CD4-positive, alpha-beta memory T cell (primary cell): ENCODE data around the gene DSC2. TPM values are rescaled to one million over a fixed set of nuclear protein-coding genes. Genes with fewer than 3 reads are reported as not detected.

Experiments
- CTCF ChIA-PET: fragments of 350-600 bp; sonication (Branson Sonifier 250); formaldehyde crosslinking; loops from one replicate; lab custom pipeline; 2021; ENCODE audit warnings: inconsistent platforms; ENCODE audit not compliant: partially characterized antibody; lab: Charles Lee
- POLR2A ChIA-PET: fragments of 350-600 bp; sonication (Branson Sonifier 250); formaldehyde crosslinking; loops from one replicate; lab custom pipeline; 2021; ENCODE audit not compliant: partially characterized antibody; lab: Charles Lee
- DNase-seq, 5 donors: peaks; one replicate each; pipeline versions ENCODE4 v3.0.0 to v3.0.0-alpha.2; 2020 to 2022; ENCODE audit warnings: mixed read lengths in 1 of 5
- H3K27ac ChIP-seq: one replicate; pipeline ENCODE4 v1.7.0; 2013; ENCODE audit warnings: low read depth, low read length
- H3K27me3 ChIP-seq: 2 replicates; pipeline ENCODE4 v1.7.0; 2013; ENCODE audit warnings: mild to moderate bottlenecking, low read length, moderate library complexity; ENCODE audit not compliant: insufficient read depth
- H3K36me3 ChIP-seq: 2 replicates; pipeline ENCODE4 v1.7.0; 2013; ENCODE audit warnings: mild to moderate bottlenecking, low read length, moderate library complexity; ENCODE audit not compliant: insufficient read depth
- H3K4me1 ChIP-seq: 2 replicates; pipeline ENCODE4 v1.7.0; 2013; ENCODE audit warnings: mild to moderate bottlenecking, low read length, moderate library complexity; ENCODE audit not compliant: insufficient read depth
- H3K4me3 ChIP-seq, 2 donors: one replicate each; pipeline ENCODE4 v1.7.0; 2013; ENCODE audit warnings: low read length in 2 of 2, mild to moderate bottlenecking in 1 of 2
- H3K9me3 ChIP-seq, 2 donors: one replicate each; pipeline ENCODE4 v1.7.0; 2013; ENCODE audit warnings: low read length in 2 of 2, control low read depth in 1 of 2; ENCODE audit not compliant: control insufficient read depth in 1 of 2
- H3K27ac Mint-ChIP-seq, 7 donors: one replicate each; pipeline ENCODE4 v1.8.0; 2020 to 2021; ENCODE audit warnings: mixed read lengths in 7 of 7, mild to moderate bottlenecking in 6 of 7, inconsistent platforms in 3 of 7, moderate library complexity in 3 of 7
- H3K27me3 Mint-ChIP-seq, 2 donors: one replicate each; pipeline ENCODE4 v1.8.0; 2020 to 2021; ENCODE audit warnings: mixed read lengths in 2 of 2
- H3K36me3 Mint-ChIP-seq, 2 donors: one replicate each; pipeline ENCODE4 v1.8.0; 2020 to 2021; ENCODE audit warnings: mixed read lengths in 2 of 2, inconsistent platforms in 1 of 2, mild to moderate bottlenecking in 1 of 2
- H3K4me1 Mint-ChIP-seq, 4 donors: one replicate each; pipeline ENCODE4 v1.8.0; 2020 to 2021; ENCODE audit warnings: mixed read lengths in 4 of 4, mild to moderate bottlenecking in 1 of 4
- H3K4me3 Mint-ChIP-seq, 8 donors: one replicate each; pipeline ENCODE4 v1.8.0; 2020 to 2021; ENCODE audit warnings: mixed read lengths in 8 of 8, mild to moderate bottlenecking in 7 of 8, moderate library complexity in 6 of 8, inconsistent platforms in 3 of 8
- H3K9me3 Mint-ChIP-seq, 8 donors: one replicate each; pipeline ENCODE4 v1.8.0; 2020 to 2021; ENCODE audit warnings: mixed read lengths in 8 of 8, mild to moderate bottlenecking in 5 of 8, inconsistent platforms in 3 of 8, moderate library complexity in 1 of 8
- intact Hi-C: fragments of 100-400 bp; cut with micrococcal nuclease; formaldehyde crosslinking; loops from one replicate; pipeline ENCODE4 v1.15.1; 2023
- polyA plus RNA-seq, 2 donors: library from polyadenylated mRNA; unstranded; fragments of 300-500 nt; fragmentation: Illumina TruSeq; gene quantifications; one replicate each; pipeline ENCODE4 v1.2.3, GENCODE V29; 2021
- total RNA-seq, 2 experiments: library from RNA; stranded (reverse); gene quantifications; one replicate each; pipeline ENCODE4 v1.2.3, GENCODE V29; 2021

DSC2 gene
- total and polyA plus RNA-seq, 4 experiments from 2014 or later = not detected

DNA sequence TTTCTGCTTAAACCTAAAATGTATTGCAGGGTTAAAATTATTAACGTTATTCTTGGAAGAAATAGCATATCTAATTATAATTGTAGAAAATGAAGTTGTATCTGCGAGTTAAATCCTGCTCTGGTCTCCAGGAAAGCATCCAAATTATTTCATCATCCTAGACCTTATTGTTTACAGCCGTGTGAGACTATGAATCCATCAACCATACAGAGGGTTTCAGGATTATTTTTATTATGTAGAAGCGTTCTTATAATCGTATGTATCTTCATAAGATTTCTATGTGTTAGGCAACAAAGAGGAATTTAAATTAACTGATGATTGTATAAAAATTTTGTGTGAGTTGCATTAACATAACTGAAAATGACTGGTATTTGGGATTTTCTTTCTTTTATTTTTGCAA lies 45.2 kb downstream of the DSC2 start:
- Mint-ChIP-seq H3K4me3 (no peak overlapping the region), H3K27me3 (no peaks in the 10 kb centered on the region), H3K4me1 (no peaks in the 10 kb centered on the region), H3K36me3 (no peaks in the 10 kb centered on the region), H3K27ac (no peak overlapping the region), H3K9me3 (peaks cover 2 to 16% (median 9%) of the 10 kb centered on the region in 8 donors)
- POLR2A ChIA-PET = no interaction called here
- CTCF ChIA-PET = no interaction called here
- intact Hi-C loops = no loop called here
- Histone ChIP-seq H3K27ac (no peak overlapping the region), H3K4me1 (no peaks in the 10 kb centered on the region), H3K4me3 (no peak overlapping the region), H3K27me3 (no peaks in the 10 kb centered on the region), H3K36me3 (no peaks in the 10 kb centered on the region), H3K9me3 (no peaks in the 10 kb centered on the region)
- no peak for DNase-seq

DNA sequence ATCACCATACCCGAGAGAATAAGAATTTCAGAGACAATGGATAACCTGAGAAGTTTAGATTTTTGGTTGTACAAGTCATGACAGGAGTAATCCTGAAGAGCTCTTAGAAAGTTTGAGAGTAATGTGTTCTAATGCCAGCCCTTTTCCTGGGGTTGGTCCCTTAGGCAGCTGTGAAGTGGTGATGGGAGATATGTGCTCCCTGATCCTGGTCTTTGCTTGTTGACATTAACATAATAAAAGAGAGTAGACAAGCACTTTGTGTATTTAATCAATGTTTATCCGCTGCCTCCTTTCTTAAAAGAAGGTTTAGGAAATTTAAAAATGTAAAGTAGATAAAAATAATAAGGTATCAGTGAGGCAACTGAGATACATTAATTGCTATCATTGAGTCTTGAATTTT lies 45.9 kb downstream of the DSC2 start:
- Histone ChIP-seq H3K4me3 (no peak overlapping the region), H3K27me3 (no peaks in the 10 kb centered on the region), H3K9me3 (no peaks in the 10 kb centered on the region), H3K4me1 (no peaks in the 10 kb centered on the region), H3K36me3 (no peaks in the 10 kb centered on the region), H3K27ac (no peak overlapping the region)
- Mint-ChIP-seq H3K4me3 (no peak overlapping the region), H3K9me3 (peaks cover 2 to 18% (median 9%) of the 10 kb centered on the region in 8 donors), H3K4me1 (no peaks in the 10 kb centered on the region), H3K27me3 (no peaks in the 10 kb centered on the region), H3K27ac (no peak overlapping the region), H3K36me3 (no peaks in the 10 kb centered on the region)
- no peak for DNase-seq
- ChIA-PET CTCF (no interaction called here), POLR2A (no interaction called here)
- intact Hi-C loops = no loop called here

DNA sequence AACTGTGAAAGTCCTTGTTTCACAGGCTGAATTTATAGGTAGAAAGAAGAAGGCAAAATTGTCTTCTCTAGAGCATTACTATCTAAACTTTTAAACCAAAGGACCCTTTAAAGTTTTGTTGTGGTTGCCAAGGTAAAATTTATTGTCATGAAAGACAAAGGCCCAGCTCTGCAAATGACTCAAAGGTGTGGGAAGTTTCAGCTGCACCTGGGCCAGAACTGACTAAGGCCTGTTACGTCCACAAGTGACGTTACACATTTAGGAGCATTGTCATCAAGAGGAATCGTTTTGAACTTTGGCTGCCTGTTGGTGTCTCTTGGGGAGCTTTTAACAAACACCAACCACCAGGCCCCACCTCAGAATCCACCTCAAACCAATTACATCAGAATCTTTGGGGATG lies 51.6 kb downstream of the DSC2 start:
- no peak overlapping the region for H3K4me3 Mint-ChIP-seq
- H3K27ac Mint-ChIP-seq = no peak overlapping the region
- CTCF ChIA-PET = interaction anchor here (1.2 kb wide), 1 partner anchor 9 kb away, joined by 3 read pairs; no protein-coding TSS in a partner anchor
- no peaks in the 10 kb centered on the region for H3K4me1 Mint-ChIP-seq
- H3K36me3 Mint-ChIP-seq = no peaks in the 10 kb centered on the region
- intact Hi-C loops = no loop called here
- POLR2A ChIA-PET = no interaction called here
- H3K27me3 Mint-ChIP-seq = no peaks in the 10 kb centered on the region
- H3K4me3 ChIP-seq = no peak overlapping the region
- no peak for DNase-seq
- peaks cover 3 to 20% (median 11%) of the 10 kb centered on the region in 8 donors for H3K9me3 Mint-ChIP-seq
- no peaks in the 10 kb centered on the region for H3K36me3 ChIP-seq
- no peaks in the 10 kb centered on the region for H3K4me1 ChIP-seq
- no peak overlapping the region for H3K27ac ChIP-seq
- no peaks in the 10 kb centered on the region for H3K9me3 ChIP-seq
- H3K27me3 ChIP-seq = no peaks in the 10 kb centered on the region

DNA sequence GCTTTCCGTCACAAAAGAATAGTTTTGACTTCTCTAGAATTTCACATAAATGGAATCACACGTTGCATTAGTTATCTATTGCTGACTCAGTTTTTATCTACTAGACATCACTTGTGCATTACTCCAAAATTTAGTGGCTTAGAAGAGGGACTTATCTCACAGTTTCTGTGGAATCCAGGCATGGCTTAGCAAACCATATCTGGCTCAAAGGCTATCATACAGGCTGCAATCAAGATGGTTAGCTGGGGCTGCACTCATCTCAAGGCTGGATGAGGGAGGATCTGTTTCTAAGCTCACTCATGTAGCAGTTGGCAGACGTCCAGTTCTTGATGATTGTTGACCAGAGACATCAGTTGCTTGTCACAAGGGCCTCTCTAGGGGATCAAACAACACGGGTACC lies 53.0 kb downstream of the DSC2 start:
- no peak overlapping the region for H3K27ac ChIP-seq
- H3K4me3 Mint-ChIP-seq = no peak overlapping the region
- ChIA-PET CTCF (no interaction called here), POLR2A (no interaction called here)
- H3K27ac Mint-ChIP-seq = no peak overlapping the region
- no peak overlapping the region for H3K4me3 ChIP-seq
- H3K9me3 ChIP-seq = no peaks in the 10 kb centered on the region
- no peaks in the 10 kb centered on the region for H3K4me1 ChIP-seq
- H3K36me3 ChIP-seq = no peaks in the 10 kb centered on the region
- no peaks in the 10 kb centered on the region for H3K27me3 ChIP-seq
- no peaks in the 10 kb centered on the region for H3K27me3 Mint-ChIP-seq
- H3K9me3 Mint-ChIP-seq = peaks cover 5 to 19% (median 15%) of the 10 kb centered on the region in 8 donors
- intact Hi-C loops = no loop called here
- DNase-seq = no peak
- H3K36me3 Mint-ChIP-seq = no peaks in the 10 kb centered on the region
- H3K4me1 Mint-ChIP-seq = no peaks in the 10 kb centered on the region

DNA sequence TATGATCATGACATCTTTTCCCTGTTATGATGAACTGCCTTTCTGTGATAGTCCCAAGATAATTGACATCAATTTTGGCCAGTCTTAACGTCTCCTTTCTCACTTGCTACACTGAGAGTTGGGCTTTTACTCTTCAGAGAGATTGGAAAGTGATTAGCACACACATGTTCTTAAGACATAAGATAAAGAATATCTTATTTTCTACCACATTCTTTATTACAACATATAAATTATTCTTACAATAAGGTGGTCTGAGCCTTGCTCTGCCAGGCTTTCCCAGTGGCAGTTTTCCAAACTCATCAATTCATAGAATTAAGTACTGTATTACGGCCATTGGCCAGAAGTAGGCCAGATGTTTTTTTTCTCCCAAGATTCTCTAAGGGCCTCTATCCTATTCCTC lies 54.0 kb downstream of the DSC2 start:
- intact Hi-C loops = no loop called here
- Histone ChIP-seq H3K27me3 (no peaks in the 10 kb centered on the region), H3K4me1 (no peaks in the 10 kb centered on the region), H3K4me3 (no peak overlapping the region), H3K9me3 (peaks cover 0 to 2% of the 10 kb centered on the region in 2 donors), H3K27ac (no peak overlapping the region), H3K36me3 (no peaks in the 10 kb centered on the region)
- H3K4me3 Mint-ChIP-seq = no peak overlapping the region
- no peak overlapping the region for H3K27ac Mint-ChIP-seq
- ChIA-PET POLR2A (no interaction called here), CTCF (no interaction called here)
- H3K4me1 Mint-ChIP-seq = peaks cover 0 to 1% (median 0%) of the 10 kb centered on the region in 4 donors
- DNase-seq = no peak
- H3K9me3 Mint-ChIP-seq = peaks cover 5 to 28% (median 23%) of the 10 kb centered on the region in 8 donors
- H3K27me3 Mint-ChIP-seq = peaks cover 3 to 8% of the 10 kb centered on the region in 2 donors
- H3K36me3 Mint-ChIP-seq = peaks cover 0 to 2% of the 10 kb centered on the region in 2 donors

DNA sequence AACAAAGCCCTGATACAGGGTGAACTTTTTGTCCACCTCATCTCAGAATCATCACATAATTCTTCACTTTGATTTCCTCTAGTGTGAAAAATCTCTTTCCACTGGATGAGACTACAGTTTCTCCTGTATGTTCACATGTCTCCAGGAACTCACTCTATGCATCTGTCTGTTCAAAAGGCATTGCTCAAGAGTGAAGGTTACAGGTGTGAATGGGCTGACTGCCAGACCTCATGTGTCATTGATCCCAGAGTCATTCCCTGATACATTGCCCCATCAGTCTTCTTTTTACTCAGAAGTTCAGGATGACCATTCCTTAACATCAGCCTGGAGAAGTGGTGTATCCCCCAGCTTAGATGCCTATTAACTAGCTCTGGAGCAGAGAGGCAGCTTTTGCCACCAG lies 55.3 kb downstream of the DSC2 start:
- Histone ChIP-seq H3K4me1 (no peaks in the 10 kb centered on the region), H3K27ac (no peak overlapping the region), H3K27me3 (no peaks in the 10 kb centered on the region), H3K36me3 (no peaks in the 10 kb centered on the region), H3K4me3 (no peak overlapping the region), H3K9me3 (peaks cover 0 to 3% of the 10 kb centered on the region in 2 donors)
- Mint-ChIP-seq H3K4me3 (no peak overlapping the region), H3K4me1 (peaks cover 0 to 1% (median 0%) of the 10 kb centered on the region in 4 donors), H3K27me3 (peaks cover 5 to 14% of the 10 kb centered on the region in 2 donors), H3K9me3 (peaks cover 0 to 26% (median 19%) of the 10 kb centered on the region in 8 donors), H3K27ac (no peak overlapping the region), H3K36me3 (peaks cover 0 to 4% of the 10 kb centered on the region in 2 donors)
- intact Hi-C loops = no loop called here
- ChIA-PET POLR2A (no interaction called here), CTCF (no interaction called here)
- DNase-seq = no peak

DNA sequence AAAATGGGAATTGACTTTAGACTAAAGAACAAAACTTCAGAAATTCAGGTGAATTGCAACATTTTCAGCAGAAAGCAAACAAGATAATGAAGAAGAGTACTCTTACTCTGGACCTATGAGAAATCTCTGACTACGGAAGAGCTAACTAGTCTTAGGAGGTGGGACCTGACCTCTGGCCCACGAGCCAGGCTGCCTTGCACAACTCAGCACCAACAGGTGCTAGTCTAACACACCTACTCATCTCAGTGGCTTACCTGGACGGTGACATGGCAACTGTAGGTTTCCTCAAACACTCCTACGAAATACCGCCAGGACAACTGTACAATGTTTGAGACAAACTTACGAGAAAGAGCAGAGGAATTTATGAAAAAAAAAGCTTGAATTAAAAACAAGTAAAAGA lies 56.6 kb downstream of the DSC2 start:
- H3K27ac Mint-ChIP-seq = no peak overlapping the region
- peaks cover 10 to 18% of the 10 kb centered on the region in 2 donors for H3K27me3 Mint-ChIP-seq
- H3K4me1 Mint-ChIP-seq = peaks cover 0 to 1% (median 0%) of the 10 kb centered on the region in 4 donors
- Histone ChIP-seq H3K27ac (no peak overlapping the region), H3K4me1 (no peaks in the 10 kb centered on the region), H3K9me3 (peaks cover 0 to 3% of the 10 kb centered on the region in 2 donors), H3K36me3 (no peaks in the 10 kb centered on the region), H3K4me3 (no peak overlapping the region), H3K27me3 (no peaks in the 10 kb centered on the region)
- peaks cover 0 to 4% of the 10 kb centered on the region in 2 donors for H3K36me3 Mint-ChIP-seq
- ChIA-PET POLR2A (no interaction called here), CTCF (no interaction called here)
- DNase-seq = no peak
- intact Hi-C loops = no loop called here
- H3K9me3 Mint-ChIP-seq = peaks cover 0 to 31% (median 21%) of the 10 kb centered on the region in 8 donors
- H3K4me3 Mint-ChIP-seq = no peak overlapping the region
